GM19238 (cell line): ENCODE results near the gene CCDC171.
"Not testable (repeated sequence)": the region's sequence is repeated elsewhere in the genome, so short reads cannot be mapped to it uniquely, and the experiment has no call there.

Experiments used
- DNase-seq: peaks from one replicate; pipeline ENCODE4 v3.0.0; 2011; ENCODE audit warnings: low spot score; ENCODE audit not compliant: insufficient read length

CCDC171 gene

GRCh38 chr9:15746905-15747304, 194.1 kb downstream of the CCDC171 start:
- no peak for DNase-seq

- DNase-seq = no peak
These were observed 202.8 kb downstream of the CCDC171 start for GRCh38 chr9:15755660-15756059.

DNA sequence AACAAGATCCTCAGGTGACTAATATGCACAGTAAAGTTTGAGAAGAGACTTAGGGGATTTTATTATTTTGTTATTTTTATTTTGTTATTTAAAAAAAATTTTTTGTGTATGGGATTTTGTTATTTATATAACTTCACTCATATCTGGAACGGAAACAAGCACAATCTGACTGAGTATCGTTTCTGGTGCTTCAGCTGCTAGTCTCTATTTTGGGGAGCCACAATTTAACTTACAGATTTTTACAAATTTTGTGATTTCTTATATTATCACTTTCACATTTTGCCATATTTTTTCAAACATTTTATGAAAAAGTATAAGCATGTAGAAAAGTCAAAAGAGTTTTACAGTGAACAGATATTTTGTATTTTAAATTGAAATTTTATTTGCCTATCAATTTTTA, 208.7 kb downstream of the CCDC171 start:
- no peak for DNase-seq

DNA sequence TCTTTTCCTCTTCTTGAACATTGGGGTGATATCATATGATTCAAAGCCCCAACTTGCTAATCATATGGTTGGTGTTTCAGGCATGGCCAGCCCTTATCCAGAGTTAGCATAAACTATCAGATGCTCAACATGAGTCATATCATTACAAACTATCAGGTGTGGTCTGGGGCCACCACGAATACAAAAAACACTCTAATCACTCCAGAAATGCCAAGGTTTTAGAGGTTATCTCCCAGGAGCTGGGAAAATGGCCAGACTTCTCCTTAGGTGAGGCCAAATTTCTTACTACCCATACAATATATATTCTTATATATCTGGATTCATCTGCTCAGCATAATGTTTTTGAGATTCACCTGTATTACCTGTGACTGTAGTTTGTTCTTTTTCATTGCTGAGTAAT, 210.5 kb downstream of the CCDC171 start:
- DNase-seq = no peak

GRCh38 chr9:15764131-15764530, 211.3 kb downstream of the CCDC171 start:
- DNase-seq = no peak

GRCh38 chr9:15769547-15769946, 216.7 kb downstream of the CCDC171 start:
- no peak for DNase-seq

- no peak for DNase-seq
These were observed 226.0 kb downstream of the CCDC171 start for GRCh38 chr9:15778861-15779260.

GRCh38 chr9:15782106-15782505, 229.3 kb downstream of the CCDC171 start:
- no peak for DNase-seq

DNA sequence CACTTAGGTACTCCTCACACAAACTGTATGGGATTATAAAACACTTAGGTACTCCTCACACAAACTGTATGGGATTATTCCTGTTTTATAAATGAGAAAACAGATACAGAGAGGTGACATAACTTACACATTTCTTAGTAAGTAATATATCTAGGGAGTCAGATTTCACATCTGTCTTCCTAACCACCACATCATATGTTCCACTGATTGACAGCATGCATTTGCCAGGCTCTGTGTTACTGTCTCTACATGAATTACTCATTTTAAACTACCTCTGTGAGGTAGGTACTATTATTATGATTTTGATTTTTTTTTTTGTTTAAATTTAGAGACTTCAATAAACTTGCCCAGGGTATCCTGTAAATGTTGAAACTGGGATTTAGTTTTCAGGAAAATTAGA, 232.7 kb downstream of the CCDC171 start:
- no peak for DNase-seq

GRCh38 chr9:15786616-15787015, 233.8 kb downstream of the CCDC171 start:
- no peak for DNase-seq

DNA sequence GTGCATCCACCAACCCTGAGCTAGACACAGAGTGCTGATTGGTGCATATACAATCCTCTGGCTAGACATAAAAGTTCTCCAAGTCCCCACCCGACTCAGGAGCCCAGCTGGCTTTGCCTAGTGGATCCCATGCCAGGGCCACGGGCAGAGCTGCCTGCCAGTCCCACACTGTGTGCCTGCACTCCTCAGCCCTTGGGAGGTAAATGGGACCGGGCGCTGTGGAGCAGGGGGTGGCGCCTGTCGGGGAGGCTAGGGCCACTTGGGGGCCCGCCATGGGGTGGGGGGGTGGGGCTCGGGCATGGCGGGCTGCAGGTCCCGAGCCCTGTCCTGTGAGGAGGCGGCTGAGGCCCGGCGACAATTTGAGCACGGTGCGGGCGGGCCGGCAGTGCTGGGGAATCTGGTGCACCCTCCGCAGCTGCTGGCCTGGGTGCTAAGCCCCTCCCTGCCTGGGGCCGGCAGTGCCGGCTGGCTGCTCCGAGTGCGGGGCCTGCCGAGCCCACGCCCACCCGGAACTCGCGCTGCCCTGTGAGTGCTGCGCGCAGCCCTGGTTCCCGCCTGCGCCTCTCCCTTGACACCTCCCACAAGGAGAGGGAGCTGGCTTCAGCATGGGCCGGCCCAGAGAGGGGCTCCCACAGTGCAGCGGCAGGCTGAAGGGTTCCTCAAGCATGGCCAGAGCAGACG, 257.5 kb downstream of the CCDC171 start:
- not testable (repeated sequence) for DNase-seq

- DNase-seq = no peak
These were observed 260.2 kb downstream of the CCDC171 start for GRCh38 chr9:15813076-15813475.

DNA sequence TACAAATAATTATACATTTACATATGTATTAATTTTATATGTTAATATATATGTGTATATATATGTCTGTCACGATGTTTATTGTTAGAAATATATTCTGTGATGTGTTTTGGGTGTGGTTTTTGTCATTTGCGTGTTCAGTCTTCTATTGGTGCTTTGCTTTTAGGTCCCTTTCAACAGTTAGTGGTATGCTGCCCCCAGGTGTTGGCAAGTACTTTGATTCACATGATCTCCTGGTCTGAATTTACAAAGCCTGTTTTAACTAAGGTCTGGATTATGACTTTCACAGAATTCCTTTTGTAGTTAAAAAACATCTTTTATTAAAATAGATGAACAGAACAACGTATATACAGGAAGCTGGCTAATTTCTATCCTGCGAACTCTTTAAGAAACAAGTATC, 271.5 kb downstream of the CCDC171 start:
- DNase-seq = no peak

- DNase-seq = no peak
These were observed 278.5 kb downstream of the CCDC171 start for GRCh38 chr9:15831384-15831783.

- no peak for DNase-seq
These were observed 281.7 kb downstream of the CCDC171 start for GRCh38 chr9:15834541-15834940.

DNA sequence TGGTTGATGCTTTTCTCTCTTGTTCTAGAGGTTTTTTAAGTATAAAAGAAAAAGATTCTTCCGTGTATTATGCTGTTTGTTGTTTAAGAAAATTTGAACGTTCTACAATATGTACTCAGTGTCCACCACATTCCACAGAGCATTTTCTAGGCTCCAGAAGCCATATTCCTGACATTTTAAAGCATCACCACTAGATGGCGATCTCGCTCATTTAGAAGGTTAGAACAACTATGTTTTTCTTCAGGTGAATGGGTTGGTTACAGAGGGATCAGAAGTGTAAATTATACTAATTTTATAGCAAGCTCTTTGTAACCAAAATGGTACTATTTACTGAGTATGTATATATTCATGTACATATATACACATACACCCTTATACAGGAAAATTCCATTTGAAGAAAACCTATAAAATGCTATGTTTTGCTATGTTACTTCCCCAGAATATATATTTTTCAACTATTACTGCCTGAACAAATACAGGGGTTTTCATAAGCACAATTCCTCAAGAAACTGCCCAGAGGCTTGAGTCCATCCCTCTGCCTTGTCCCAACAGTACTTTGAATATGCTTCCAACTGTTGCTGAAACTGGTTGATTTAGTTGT, 284.3 kb downstream of the CCDC171 start:
- peak; percentile 6 for DNase-seq

GRCh38 chr9:15842051-15842450, 289.2 kb downstream of the CCDC171 start:
- no peak for DNase-seq

DNA sequence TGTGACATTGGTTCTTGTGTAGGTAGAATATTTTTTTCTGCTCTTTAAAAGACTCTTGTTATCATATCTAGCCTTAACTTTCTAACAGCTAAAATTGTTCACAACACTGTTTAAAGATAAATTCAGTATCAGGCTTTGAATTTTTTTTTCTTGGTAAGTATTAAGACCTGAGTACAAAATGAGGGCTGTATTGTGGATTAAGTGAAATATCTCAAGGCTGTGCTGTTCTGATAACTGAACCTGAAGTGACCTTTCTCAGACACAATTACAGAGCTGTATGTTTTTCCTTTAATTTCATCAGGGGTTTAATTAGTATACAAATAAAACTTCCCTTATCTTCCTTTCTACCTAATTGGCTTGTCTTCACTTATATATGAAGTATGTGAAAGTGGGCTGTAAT, 290.5 kb downstream of the CCDC171 start:
- no peak for DNase-seq

DNA sequence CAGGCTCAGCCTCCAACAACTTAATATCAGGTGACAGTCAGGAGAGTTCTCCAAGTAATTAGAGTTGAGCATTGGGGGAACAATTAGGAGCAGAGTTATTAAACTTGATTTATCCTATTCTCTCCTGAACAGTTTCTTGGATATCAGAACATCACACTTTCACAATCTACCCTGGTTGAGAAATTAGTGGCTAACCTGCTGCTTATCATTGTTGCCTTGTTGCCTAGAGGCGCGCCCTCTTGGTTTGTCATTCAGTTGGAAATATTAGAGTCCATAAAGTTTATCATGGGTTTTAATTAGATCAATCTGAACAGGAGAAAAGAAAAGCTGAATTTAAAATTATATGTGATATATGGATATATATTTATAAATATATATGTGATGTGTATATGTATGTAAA, 291.1 kb downstream of the CCDC171 start:
- no peak for DNase-seq

DNA sequence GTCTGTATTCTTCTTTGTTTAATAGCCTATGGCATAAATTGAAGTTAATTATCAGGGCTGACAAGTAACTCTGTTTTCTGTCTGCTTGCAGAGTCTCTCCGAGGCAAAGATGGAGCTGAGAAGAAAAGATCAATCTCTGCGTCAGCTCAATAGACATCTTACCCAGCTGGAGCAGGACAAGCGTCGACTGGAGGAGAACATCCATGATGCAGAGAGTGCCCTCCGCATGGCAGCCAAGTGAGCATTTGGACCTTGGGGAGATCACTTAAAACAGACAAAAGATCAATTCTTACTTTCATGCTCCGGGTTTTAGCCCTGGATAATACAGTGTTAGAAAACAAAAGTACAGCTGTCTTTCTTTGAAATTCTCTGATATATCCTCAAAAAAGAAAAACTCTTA, 293.8 kb downstream of the CCDC171 start:
- no peak for DNase-seq

DNA sequence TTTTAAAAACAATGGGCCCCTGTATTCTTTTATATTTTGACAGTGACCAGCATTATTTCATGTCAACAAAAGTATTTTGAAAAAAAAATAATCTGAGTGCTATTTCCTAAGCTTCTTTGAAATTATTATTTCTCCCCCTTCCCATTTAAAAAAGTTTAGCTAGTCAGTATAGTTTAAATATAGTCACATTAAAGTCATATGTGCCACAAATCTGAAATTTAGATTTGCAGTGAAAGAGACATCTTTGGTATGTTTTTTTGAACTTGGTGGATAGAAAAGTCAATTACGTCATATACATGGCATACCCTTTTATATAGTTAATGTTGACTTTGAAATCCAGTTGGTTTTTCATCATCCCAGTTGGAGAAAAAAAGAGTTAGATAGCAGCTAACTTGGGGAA, 297.0 kb downstream of the CCDC171 start:
- DNase-seq = no peak

DNA sequence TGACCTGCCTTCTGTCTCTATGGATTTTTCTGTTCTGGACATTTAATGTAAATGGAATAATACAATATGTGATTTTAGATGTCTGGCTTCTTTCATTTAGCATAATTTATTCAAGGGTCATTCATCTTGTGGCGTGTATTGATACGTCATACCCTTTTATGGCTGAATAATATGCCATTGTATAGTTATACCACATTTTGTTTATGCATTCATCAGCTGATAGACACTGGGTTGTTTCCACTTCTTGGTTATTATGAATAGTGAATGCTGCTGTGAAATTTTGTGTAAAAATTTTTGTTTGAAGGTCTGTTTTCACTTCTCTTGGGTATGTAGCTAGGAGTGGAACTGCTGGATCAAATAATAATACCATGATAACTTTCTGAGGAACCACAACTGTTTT, 298.9 kb downstream of the CCDC171 start:
- DNase-seq = no peak

GRCh38 chr9:15856591-15856990, 303.7 kb downstream of the CCDC171 start:
- no peak for DNase-seq
